A673 (cell line): ENCODE results near the gene HTR1D. TPM values are rescaled to one million over a fixed set of nuclear protein-coding genes. Genes with fewer than 3 reads are reported as not detected.

Experiments
- BruUV-seq: library from RNA; stranded (reverse); fragments of 400-500 nt; replicated peaks from 2 replicates; lab custom pipeline; 2021; lab: Mats Ljungman, UMichigan
- CTCF ChIA-PET: fragments of 300-600 bp; sonication (Branson Sonifier 250); formaldehyde crosslinking; loops from one replicate; lab custom pipeline; 2022; ENCODE audit warnings: antibody characterized with exemption; lab: Charles Lee
- POLR2A ChIA-PET: fragments of 300-600 bp; sonication (Branson Sonifier 250); formaldehyde crosslinking; loops from one replicate; lab custom pipeline; 2022; ENCODE audit warnings: antibody characterized with exemption; ENCODE audit not compliant: low non-redundant PET; lab: Charles Lee
- DNase-seq: peaks from one replicate; pipeline ENCODE4 v3.0.0-alpha.2; 2015; ENCODE audit warnings: low spot score
- H3K27ac ChIP-seq: fragments of 200-600 bp; sonication (generic); 2 replicates; pipeline ENCODE4 v1.5.1; 2016; ENCODE audit warnings: mixed run types, low read depth, mild to moderate bottlenecking, mixed read lengths, antibody characterized with exemption, low read length; ENCODE audit not compliant: poor library complexity, severe bottlenecking
- H3K27me3 ChIP-seq: fragments of 200-600 bp; sonication (generic); replicated peaks from 2 replicates; pipeline ENCODE4 v1.6.1; 2017; ENCODE audit warnings: mixed run types, low read depth, mild to moderate bottlenecking, mixed read lengths, antibody characterized with exemption, low read length; ENCODE audit not compliant: insufficient read depth, poor library complexity
- H3K36me3 ChIP-seq: fragments of 200-600 bp; sonication (generic); 2 replicates; pipeline ENCODE4 v1.6.1; 2016; ENCODE audit warnings: mixed run types, mild to moderate bottlenecking, mixed read lengths, antibody characterized with exemption, low read length; ENCODE audit not compliant: insufficient read depth, poor library complexity, severe bottlenecking
- H3K4me1 ChIP-seq: fragments of 200-600 bp; sonication (generic); 2 replicates; pipeline ENCODE4 v1.6.1; 2017; ENCODE audit warnings: mixed run types, mild to moderate bottlenecking, mixed read lengths, antibody characterized with exemption, low read length; ENCODE audit not compliant: insufficient read depth, poor library complexity, severe bottlenecking
- H3K4me3 ChIP-seq: fragments of 200-600 bp; sonication (generic); 2 replicates; pipeline ENCODE4 v1.5.1; 2016; ENCODE audit warnings: low read depth, mixed run types, mild to moderate bottlenecking, mixed read lengths, low read length; ENCODE audit not compliant: poor library complexity, severe bottlenecking
- H3K9me3 ChIP-seq: fragments of 200-600 bp; sonication (generic); 2 replicates; pipeline ENCODE4 v1.6.1; 2016; ENCODE audit warnings: mixed run types, low read depth, mild to moderate bottlenecking, mixed read lengths, antibody characterized with exemption, low read length; ENCODE audit not compliant: poor library complexity, severe bottlenecking
- EZH2 ChIP-seq: fragments of 200-600 bp; sonication (generic); IDR thresholded peaks from 2 replicates; pipeline ENCODE4 v1.6.1; 2017; ENCODE audit warnings: borderline replicate concordance, low read depth, mild to moderate bottlenecking, mixed read lengths, antibody characterized with exemption, low read length; ENCODE audit not compliant: poor library complexity, severe bottlenecking
- intact Hi-C: fragments of 100-400 bp; cut with micrococcal nuclease; formaldehyde crosslinking; loops from one replicate; pipeline ENCODE4 v1.10.0; 2022; ENCODE audit not compliant: unreplicated experiment
- total RNA-seq: library from RNA; stranded (reverse); gene quantifications from 2 replicates; pipeline ENCODE4 v1.2.3, GENCODE V29; 2021
- TF ChIP-seq, protein P1 (sequence below): fragments of 300-800, 200-600 bp; sonication (generic); conservative IDR thresholded peaks from 2 replicates; pipeline ENCODE4 v1.5.1; 2017; ENCODE audit warnings: low read depth, mild to moderate bottlenecking, antibody characterized with exemption, low read length, moderate library complexity, mixed read lengths

HTR1D gene
- total RNA-seq, 1 experiment from 2014 or later = 0.13 TPM

DNA sequence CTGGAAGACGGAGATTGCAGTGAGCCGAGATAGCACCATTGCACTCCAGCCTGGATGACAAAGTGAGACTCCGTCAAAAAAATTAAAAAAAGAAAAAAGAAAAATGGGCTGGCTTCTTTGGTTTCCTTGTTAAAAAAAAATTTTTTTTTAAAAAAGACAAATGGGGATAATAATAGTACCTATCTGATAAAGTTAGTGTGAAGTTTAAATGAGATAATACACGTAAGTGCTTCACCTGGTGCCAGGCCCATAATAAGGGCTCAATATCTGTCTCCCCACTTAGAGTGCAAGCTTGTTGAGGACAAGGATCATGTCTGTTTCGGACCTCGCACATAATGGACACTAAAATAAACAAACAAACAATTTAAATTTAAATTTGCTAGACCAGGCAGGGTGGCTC, 30.0 kb upstream of the HTR1D start:
- Histone ChIP-seq H3K27ac (no peak overlapping the region), H3K27me3 (no peaks in the 10 kb centered on the region), H3K4me3 (no peak overlapping the region), H3K9me3 (no peaks in the 10 kb centered on the region), H3K36me3 (no peaks in the 10 kb centered on the region), H3K4me1 (peaks cover 5% of the 10 kb centered on the region)
- TF ChIP-seq EZH2 = no peak
- TF ChIP-seq, protein P1, sequence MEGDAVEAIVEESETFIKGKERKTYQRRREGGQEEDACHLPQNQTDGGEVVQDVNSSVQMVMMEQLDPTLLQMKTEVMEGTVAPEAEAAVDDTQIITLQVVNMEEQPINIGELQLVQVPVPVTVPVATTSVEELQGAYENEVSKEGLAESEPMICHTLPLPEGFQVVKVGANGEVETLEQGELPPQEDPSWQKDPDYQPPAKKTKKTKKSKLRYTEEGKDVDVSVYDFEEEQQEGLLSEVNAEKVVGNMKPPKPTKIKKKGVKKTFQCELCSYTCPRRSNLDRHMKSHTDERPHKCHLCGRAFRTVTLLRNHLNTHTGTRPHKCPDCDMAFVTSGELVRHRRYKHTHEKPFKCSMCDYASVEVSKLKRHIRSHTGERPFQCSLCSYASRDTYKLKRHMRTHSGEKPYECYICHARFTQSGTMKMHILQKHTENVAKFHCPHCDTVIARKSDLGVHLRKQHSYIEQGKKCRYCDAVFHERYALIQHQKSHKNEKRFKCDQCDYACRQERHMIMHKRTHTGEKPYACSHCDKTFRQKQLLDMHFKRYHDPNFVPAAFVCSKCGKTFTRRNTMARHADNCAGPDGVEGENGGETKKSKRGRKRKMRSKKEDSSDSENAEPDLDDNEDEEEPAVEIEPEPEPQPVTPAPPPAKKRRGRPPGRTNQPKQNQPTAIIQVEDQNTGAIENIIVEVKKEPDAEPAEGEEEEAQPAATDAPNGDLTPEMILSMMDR = no peak
- POLR2A ChIA-PET = no interaction called here
- no peak for DNase-seq
- CTCF ChIA-PET = no interaction called here
- BruUV-seq = no TSS peak
- intact Hi-C loops = no loop called here

- CTCF ChIA-PET = no interaction called here
- POLR2A ChIA-PET = no interaction called here
- H3K36me3 ChIP-seq = no peaks in the 10 kb centered on the region
- no peaks in the 10 kb centered on the region for H3K9me3 ChIP-seq
- H3K4me1 ChIP-seq = peaks cover 5% of the 10 kb centered on the region
- no peak for TF ChIP-seq EZH2
- TF ChIP-seq, protein P1 = no peak
- H3K27me3 ChIP-seq = no peaks in the 10 kb centered on the region
- H3K4me3 ChIP-seq = no peak overlapping the region
- intact Hi-C loops = no loop called here
- H3K27ac ChIP-seq = no peak overlapping the region
- DNase-seq = no peak
- BruUV-seq = no TSS peak
Observed at GRCh38 chr1:23246274-23246673, 29.0 kb upstream of the HTR1D start.

DNA sequence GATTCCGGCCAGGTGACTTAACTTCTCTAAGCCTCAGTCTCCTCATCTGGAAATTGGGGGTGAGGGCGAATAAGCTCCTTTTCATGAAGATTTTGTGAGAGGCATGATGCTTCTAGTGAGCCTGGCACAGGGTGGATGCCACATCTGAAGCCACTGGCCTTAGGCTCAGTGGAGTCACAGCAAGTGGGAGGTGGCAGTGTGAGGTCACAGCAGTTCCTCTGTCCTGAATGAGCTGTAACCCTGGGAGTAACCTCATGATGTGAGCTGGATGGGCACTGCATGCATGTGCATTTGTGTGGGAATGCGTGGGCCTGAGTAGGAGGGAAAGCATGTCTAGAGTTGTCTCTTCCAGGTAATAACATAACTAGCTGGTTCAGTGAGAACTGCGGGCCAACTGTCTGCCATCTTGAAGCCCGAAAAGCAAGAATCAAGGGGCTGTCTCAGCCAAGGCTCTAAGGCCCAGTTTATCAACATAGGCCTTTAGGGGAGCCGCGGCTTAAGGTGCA, 27.0 kb upstream of the HTR1D start:
- H3K9me3 ChIP-seq = no peaks in the 10 kb centered on the region
- no peak overlapping the region for H3K27ac ChIP-seq
- H3K4me1 ChIP-seq = no peaks in the 10 kb centered on the region
- no TSS peak for BruUV-seq
- no peaks in the 10 kb centered on the region for H3K27me3 ChIP-seq
- ChIA-PET CTCF (no interaction called here), POLR2A (no interaction called here)
- H3K36me3 ChIP-seq = no peaks in the 10 kb centered on the region
- DNase-seq = no peak
- intact Hi-C loops = no loop called here
- H3K4me3 ChIP-seq = no peak overlapping the region
- TF ChIP-seq EZH2 = no peak
- TF ChIP-seq, protein P1 = no peak
